ENCODE measurements around the gene GABBR2.
A peak's percentile ranks its signal among the peaks of the same experiment; 100 is the strongest.

Gene GABBR2

DNA sequence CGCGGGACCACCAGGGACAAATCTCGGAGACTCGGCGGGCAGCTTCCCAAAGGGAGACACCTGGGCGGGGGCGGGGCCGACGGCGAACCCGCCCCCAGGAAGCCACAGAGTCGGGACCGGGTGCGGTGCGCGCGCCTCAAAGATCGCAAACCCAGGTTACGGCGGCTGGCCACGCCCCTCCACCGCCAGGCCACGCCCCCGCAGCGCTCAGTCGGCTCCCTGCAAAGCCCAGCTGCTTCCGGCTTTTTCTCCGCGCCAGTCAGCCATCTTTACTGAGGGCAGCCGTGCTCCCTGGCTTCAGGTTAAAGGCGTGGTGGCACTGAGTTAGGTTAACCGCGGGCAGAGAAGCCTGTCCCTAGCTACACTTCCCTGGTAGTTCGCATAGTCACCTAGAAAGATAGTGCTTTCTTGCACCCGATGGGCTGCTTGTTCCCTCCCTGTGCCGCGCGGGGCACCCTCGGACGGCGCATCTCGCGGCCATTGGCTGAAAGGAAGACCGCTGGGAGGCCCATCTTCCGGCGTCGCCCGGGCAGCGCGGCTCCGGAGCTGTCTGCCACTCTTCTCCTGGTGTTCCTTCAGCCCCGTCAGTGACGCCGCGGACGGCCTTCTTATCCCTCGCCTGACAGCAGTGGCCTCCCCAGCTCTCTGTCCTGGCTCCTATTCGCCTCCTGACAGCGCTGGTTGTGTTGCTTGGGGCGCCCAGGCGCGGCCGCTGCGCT lies 453.0 kb downstream of the GABBR2 start, which contains the start of gene TBC1D2:
Gene TBC1D2, minus strand, starts transcription at position 72 of the 719 bp plus-strand sequence. CDS start 108 bp downstream, outside the sequence.
- TF ChIP-seq EP300 (IDR thresholded peaks at IDR 0.05; ENCODE audit: borderline replicate concordance) (peak; percentile 29; the same call in 1 of the 2 replicates), MAX (IDR thresholded peaks at IDR 0.05) (peak; percentile 88), ZBTB7A (IDR thresholded peaks at IDR 0.05; ENCODE audit: low read depth) (no peak; the same call in 1 of the 2 replicates), TEAD4 (IDR thresholded peaks at IDR 0.05) (no peak), FOXM1 (IDR thresholded peaks at IDR 0.05; ENCODE audit: borderline replicate concordance, low read depth) (peak; percentile 60; the same call in 1 of the 2 replicates), NFIC (IDR thresholded peaks at IDR 0.05) (no peak; the same call in 1 of the 2 replicates), USF1 (IDR thresholded peaks at IDR 0.05) (0 out of 2 replicates have a peak, but pooled peaks have one; percentile 18), CEBPB (IDR thresholded peaks at IDR 0.05) (no peak), RAD21 (IDR thresholded peaks at IDR 0.05; ENCODE audit: low read depth) (no peak; the same call in 1 of the 2 replicates), TAF1 (IDR thresholded peaks at IDR 0.05; ENCODE audit: low read depth) (peak; percentile 63), EGR1 (IDR thresholded peaks at IDR 0.05) (peak; percentile 86), CREB1 (IDR thresholded peaks at IDR 0.05; ENCODE audit: low read depth) (no peak), TCF12 (IDR thresholded peaks at IDR 0.05; ENCODE audit: low read depth) (peak; percentile 50), YY1 (IDR thresholded peaks at IDR 0.05; ENCODE audit: low read depth) (peak; percentile 100)
- TF ChIP-seq, protein P1, sequence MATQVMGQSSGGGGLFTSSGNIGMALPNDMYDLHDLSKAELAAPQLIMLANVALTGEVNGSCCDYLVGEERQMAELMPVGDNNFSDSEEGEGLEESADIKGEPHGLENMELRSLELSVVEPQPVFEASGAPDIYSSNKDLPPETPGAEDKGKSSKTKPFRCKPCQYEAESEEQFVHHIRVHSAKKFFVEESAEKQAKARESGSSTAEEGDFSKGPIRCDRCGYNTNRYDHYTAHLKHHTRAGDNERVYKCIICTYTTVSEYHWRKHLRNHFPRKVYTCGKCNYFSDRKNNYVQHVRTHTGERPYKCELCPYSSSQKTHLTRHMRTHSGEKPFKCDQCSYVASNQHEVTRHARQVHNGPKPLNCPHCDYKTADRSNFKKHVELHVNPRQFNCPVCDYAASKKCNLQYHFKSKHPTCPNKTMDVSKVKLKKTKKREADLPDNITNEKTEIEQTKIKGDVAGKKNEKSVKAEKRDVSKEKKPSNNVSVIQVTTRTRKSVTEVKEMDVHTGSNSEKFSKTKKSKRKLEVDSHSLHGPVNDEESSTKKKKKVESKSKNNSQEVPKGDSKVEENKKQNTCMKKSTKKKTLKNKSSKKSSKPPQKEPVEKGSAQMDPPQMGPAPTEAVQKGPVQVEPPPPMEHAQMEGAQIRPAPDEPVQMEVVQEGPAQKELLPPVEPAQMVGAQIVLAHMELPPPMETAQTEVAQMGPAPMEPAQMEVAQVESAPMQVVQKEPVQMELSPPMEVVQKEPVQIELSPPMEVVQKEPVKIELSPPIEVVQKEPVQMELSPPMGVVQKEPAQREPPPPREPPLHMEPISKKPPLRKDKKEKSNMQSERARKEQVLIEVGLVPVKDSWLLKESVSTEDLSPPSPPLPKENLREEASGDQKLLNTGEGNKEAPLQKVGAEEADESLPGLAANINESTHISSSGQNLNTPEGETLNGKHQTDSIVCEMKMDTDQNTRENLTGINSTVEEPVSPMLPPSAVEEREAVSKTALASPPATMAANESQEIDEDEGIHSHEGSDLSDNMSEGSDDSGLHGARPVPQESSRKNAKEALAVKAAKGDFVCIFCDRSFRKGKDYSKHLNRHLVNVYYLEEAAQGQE (IDR thresholded peaks at IDR 0.05; ENCODE audit: low read depth): 0 out of 2 replicates have a peak, but pooled peaks have one; percentile 11

DNA sequence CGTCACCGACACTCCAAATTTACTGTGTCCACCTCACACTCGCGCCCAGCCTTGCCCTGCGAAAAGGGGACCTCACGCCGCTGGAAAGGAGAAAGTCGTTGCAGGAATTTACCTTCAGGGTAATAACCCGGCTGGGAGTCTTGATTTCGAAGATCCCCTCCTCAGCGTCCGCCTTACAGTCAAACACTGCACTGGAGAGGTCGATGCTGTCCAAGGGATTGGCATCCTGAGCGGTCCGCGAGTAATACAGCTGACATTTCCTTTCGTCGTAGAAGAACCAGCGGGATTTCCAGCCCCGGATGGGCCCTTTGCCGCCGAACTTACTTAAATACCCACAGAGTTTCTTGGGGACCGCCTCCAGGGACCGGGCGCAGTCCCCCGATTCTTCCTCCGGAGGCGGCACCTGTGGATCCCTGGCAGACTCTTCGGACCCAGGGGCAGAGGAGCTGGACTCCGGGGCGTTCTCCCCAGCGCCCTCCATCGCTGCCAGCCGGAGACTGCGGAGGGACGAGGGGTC lies 453.6 kb downstream of the GABBR2 start:
- TF ChIP-seq TCF12 (IDR thresholded peaks at IDR 0.05; ENCODE audit: low read depth) (no peak), ZBTB7A (IDR thresholded peaks at IDR 0.05; ENCODE audit: low read depth) (peak; percentile 91), RAD21 (IDR thresholded peaks at IDR 0.05; ENCODE audit: low read depth) (no peak), TEAD4 (IDR thresholded peaks at IDR 0.05) (no peak), EGR1 (IDR thresholded peaks at IDR 0.05) (no peak), EP300 (IDR thresholded peaks at IDR 0.05; ENCODE audit: borderline replicate concordance) (no peak)

DNA sequence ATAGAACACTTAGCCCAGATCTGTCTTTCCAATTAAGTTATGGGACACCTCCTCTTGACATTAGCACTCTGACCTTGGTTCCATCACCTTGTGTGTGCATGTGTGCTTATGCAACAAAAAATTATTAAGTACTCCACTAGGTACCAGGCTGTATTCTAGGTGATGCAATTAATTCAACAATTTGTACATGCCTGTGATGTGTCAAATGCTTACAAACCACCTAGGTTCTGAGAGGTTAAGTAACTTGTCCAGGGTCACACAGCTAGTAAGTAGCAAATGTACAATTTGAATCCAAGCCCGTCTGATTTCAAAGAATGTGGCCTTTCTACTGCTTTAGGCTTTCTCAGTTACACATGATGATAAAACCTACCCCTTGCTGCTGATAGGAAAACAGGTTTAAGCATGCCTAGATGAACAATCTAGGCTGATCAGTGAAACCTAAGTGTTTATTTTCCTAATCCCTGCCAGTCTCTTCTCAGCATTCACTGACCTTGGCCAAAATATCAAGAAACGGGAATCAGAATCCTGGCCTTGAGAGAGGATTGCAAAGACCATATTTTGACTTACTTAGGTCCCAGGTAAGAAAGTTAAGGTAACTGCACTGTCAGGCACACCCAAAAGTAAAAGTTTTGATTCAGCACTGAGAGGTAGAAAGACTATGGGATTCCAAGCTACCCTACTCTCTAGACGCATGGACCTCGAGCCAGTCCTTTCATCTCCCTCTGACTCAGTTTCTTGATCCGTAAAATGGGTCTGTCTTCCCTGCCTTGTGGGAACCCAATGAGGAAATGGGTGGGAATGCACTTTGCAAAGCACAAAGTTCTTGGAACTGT lies 454.3 kb downstream of the GABBR2 start:
- no peak for TF ChIP-seq RAD21 (IDR thresholded peaks at IDR 0.05; ENCODE audit: low read depth)
- no peak for TF ChIP-seq CEBPB (IDR thresholded peaks at IDR 0.05)
- TF ChIP-seq USF1 (IDR thresholded peaks at IDR 0.05): no peak
- no peak for TF ChIP-seq NFIC (IDR thresholded peaks at IDR 0.05)
- no peak for TF ChIP-seq YY1 (IDR thresholded peaks at IDR 0.05; ENCODE audit: low read depth)
- TF ChIP-seq EGR1 (IDR thresholded peaks at IDR 0.05): no peak
- no peak for TF ChIP-seq CREB1 (IDR thresholded peaks at IDR 0.05; ENCODE audit: low read depth)

GRCh38 chr9:98253565-98253964 lies 455.2 kb downstream of the GABBR2 start:
- TF ChIP-seq USF1 (IDR thresholded peaks at IDR 0.05) (no peak), EGR1 (IDR thresholded peaks at IDR 0.05) (no peak), CEBPB (IDR thresholded peaks at IDR 0.05) (no peak), YY1 (IDR thresholded peaks at IDR 0.05; ENCODE audit: low read depth) (no peak), MAX (IDR thresholded peaks at IDR 0.05) (no peak), ZBTB7A (IDR thresholded peaks at IDR 0.05; ENCODE audit: low read depth) (no peak), CREB1 (IDR thresholded peaks at IDR 0.05; ENCODE audit: low read depth) (no peak), TAF1 (IDR thresholded peaks at IDR 0.05; ENCODE audit: low read depth) (no peak)

DNA sequence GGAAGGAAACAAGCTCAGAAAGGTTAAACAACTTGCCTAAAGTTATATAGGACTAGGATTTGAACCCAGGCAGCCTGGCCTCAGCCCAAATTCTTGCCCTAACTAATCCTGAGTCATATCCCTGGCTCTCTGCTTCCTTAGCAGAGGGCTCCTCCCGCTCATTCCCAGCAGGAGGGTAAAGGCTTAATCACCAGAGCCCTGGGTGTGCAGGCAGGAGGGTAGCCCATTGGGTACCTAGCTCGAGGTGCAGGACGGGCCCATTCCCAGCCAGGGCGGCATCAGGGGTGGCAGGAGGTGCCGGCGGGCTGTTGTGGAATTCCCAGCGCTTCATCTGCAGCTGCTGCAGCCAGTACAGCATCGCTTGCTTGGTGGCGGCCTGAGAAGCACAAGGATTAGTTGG lies 457.2 kb downstream of the GABBR2 start:
- TF ChIP-seq MAX (IDR thresholded peaks at IDR 0.05) (peak; percentile 36), EGR1 (IDR thresholded peaks at IDR 0.05) (no peak), RAD21 (IDR thresholded peaks at IDR 0.05; ENCODE audit: low read depth) (0 out of 2 replicates have a peak, but pooled peaks have one; percentile 15), TEAD4 (IDR thresholded peaks at IDR 0.05) (peak; percentile 66), CREB1 (IDR thresholded peaks at IDR 0.05; ENCODE audit: low read depth) (no peak), TAF1 (IDR thresholded peaks at IDR 0.05; ENCODE audit: low read depth) (no peak), ZBTB7A (IDR thresholded peaks at IDR 0.05; ENCODE audit: low read depth) (no peak), TCF12 (IDR thresholded peaks at IDR 0.05; ENCODE audit: low read depth) (peak; percentile 40; the same call in 1 of the 2 replicates), NFIC (IDR thresholded peaks at IDR 0.05) (peak; percentile 82), FOXM1 (IDR thresholded peaks at IDR 0.05; ENCODE audit: borderline replicate concordance, low read depth) (no peak), EP300 (IDR thresholded peaks at IDR 0.05; ENCODE audit: borderline replicate concordance) (peak; percentile 47; the same call in 1 of the 2 replicates), YY1 (IDR thresholded peaks at IDR 0.05; ENCODE audit: low read depth) (no peak), USF1 (IDR thresholded peaks at IDR 0.05) (0 out of 2 replicates have a peak, but pooled peaks have one; percentile 25), CEBPB (IDR thresholded peaks at IDR 0.05) (no peak)
- TF ChIP-seq, protein P1 (IDR thresholded peaks at IDR 0.05; ENCODE audit: low read depth): no peak
